Measurements from ENCODE around the gene ZNF579. TPM values are rescaled to one million over a fixed set of nuclear protein-coding genes. Genes with fewer than 3 reads are reported as not detected.

The ZNF579 gene
- total and polyA plus RNA-seq, 9 of the 15 experiments (the other 6 are each of a cell fraction or from before 2014, with no cell fraction given) = 0.06 to 15.9 (median 1.6) TPM

DNA sequence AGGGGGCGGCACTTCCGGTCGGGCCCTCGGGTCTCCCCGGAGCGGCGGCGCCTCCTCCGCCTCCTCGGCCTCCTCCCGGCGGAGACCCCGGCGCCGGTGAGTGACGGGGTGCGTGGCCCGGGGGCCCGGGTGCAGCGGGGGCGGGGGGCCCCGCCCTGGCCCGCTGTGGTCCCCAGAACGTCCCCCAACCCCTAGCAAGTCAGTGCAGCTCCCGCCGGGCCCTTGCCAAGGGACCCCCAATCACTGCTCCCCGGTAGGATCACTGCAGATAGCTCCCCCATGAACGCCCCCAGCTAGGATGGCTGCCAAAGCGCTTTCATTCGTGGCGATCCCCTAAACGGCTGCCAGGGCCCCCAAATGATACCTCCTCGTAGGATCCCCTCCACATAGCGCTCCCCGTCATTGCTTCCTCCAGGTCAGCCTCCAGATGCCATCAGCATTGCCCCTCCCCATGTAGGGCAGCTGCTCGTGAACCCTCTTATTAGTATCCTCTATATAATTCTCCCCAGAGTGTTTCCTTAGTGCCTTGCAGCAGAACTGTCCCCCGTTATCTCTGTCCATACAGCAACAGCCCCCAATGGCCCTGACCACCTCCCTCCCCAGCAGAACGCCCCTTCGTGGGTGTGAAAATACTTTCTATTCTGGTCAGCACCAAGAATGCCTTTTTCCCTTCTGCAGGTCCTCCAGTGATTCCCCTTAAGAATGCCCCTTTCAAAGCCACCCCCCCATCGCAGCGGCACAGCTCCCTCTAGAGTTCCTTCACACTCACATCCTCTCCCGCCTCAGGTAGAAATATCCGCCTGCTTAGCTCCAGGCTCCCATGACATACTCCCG lies 25.2 kb upstream of the ZNF579 start, which contains the start of gene ZNF865 (continued):
- TF ChIP-seq NEUROD1 (IDR thresholded peaks at IDR 0.05; ENCODE audit: borderline replicate concordance, low read depth, low read length, partially characterized antibody) (no peak), ZNF316 (IDR thresholded peaks at IDR 0.05) (no peak), MAX (CRISPR knock-in tag; IDR thresholded peaks at IDR 0.05) (peak; percentile 62; the same call in 1 of the 2 replicates), SP1 (CRISPR knock-in tag; IDR thresholded peaks at IDR 0.05) (no peak), ARID1B (IDR thresholded peaks at IDR 0.05) (peak; percentile 42), MCM5 (IDR thresholded peaks at IDR 0.05; ENCODE audit: low read depth) (no peak), CBFB (CRISPR knock-in tag; IDR thresholded peaks at IDR 0.05) (no peak), THRA (IDR thresholded peaks at IDR 0.05) (no peak), ZFP1 (CRISPR knock-in tag; IDR thresholded peaks at IDR 0.05) (no peak), HES1 (IDR thresholded peaks at IDR 0.05; ENCODE audit: low read depth) (no peak), TSC22D4 (tag; IDR thresholded peaks at IDR 0.05) (no peak), ARNT (IDR thresholded peaks at IDR 0.05) (peak; percentile 39 to 71; a peak in 1 of 4 replicates), NR2F6 (CRISPR knock-in tag; IDR thresholded peaks at IDR 0.05) (no peak), ZNF57 (CRISPR knock-in tag; IDR thresholded peaks at IDR 0.05) (no peak), SMARCA4 (IDR thresholded peaks at IDR 0.05) (no peak; the same call in 1 of the 2 replicates), CEBPG (CRISPR knock-in tag; IDR thresholded peaks at IDR 0.05) (no peak), CEBPG (tag; conservative IDR thresholded peaks at IDR 0.05 in 1 of 2, IDR thresholded peaks at IDR 0.05 in 1 of 2) (no peak), CREBBP (IDR thresholded peaks at IDR 0.05; ENCODE audit: low read depth, low read length) (no peak)
- TF ChIP-seq, protein P1, sequence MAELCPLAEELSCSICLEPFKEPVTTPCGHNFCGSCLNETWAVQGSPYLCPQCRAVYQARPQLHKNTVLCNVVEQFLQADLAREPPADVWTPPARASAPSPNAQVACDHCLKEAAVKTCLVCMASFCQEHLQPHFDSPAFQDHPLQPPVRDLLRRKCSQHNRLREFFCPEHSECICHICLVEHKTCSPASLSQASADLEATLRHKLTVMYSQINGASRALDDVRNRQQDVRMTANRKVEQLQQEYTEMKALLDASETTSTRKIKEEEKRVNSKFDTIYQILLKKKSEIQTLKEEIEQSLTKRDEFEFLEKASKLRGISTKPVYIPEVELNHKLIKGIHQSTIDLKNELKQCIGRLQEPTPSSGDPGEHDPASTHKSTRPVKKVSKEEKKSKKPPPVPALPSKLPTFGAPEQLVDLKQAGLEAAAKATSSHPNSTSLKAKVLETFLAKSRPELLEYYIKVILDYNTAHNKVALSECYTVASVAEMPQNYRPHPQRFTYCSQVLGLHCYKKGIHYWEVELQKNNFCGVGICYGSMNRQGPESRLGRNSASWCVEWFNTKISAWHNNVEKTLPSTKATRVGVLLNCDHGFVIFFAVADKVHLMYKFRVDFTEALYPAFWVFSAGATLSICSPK (IDR thresholded peaks at IDR 0.05; ENCODE audit: borderline replicate concordance) = no peak
- TF ChIP-seq, protein P2, sequence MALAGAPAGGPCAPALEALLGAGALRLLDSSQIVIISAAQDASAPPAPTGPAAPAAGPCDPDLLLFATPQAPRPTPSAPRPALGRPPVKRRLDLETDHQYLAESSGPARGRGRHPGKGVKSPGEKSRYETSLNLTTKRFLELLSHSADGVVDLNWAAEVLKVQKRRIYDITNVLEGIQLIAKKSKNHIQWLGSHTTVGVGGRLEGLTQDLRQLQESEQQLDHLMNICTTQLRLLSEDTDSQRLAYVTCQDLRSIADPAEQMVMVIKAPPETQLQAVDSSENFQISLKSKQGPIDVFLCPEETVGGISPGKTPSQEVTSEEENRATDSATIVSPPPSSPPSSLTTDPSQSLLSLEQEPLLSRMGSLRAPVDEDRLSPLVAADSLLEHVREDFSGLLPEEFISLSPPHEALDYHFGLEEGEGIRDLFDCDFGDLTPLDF (CRISPR knock-in tag; IDR thresholded peaks at IDR 0.05) = no peak
- TF ChIP-seq, protein P3, sequence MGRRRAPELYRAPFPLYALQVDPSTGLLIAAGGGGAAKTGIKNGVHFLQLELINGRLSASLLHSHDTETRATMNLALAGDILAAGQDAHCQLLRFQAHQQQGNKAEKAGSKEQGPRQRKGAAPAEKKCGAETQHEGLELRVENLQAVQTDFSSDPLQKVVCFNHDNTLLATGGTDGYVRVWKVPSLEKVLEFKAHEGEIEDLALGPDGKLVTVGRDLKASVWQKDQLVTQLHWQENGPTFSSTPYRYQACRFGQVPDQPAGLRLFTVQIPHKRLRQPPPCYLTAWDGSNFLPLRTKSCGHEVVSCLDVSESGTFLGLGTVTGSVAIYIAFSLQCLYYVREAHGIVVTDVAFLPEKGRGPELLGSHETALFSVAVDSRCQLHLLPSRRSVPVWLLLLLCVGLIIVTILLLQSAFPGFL (CRISPR knock-in tag; IDR thresholded peaks at IDR 0.05) = no peak

Measured in K562 (cell line).